ENCODE data around the gene CAMK2G.

The CAMK2G gene

DNA sequence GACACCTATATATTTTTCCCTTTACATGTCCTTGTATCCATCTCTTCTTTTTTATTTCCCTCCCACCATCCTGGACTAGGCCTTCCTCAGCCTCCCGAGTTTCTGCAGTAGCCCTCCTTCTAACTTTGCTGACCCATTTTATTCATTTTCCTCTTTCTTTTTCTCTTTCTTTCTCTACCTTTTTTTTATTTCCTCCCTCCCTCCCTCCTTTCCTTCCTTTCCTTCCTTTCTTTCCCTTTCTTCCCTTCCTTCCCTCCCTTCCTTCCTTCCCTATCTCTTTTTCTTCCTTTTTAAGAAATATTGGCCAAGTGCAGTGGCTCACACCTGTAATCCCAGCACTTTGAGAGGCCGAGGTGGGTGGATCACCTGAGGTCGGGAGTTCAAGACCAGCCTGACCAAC, 9.7 kb upstream of the CAMK2G start:
- DNase-seq (ENCODE audit: low read depth in 3 of 3, low spot score in 1 of 3) = no peak

DNA sequence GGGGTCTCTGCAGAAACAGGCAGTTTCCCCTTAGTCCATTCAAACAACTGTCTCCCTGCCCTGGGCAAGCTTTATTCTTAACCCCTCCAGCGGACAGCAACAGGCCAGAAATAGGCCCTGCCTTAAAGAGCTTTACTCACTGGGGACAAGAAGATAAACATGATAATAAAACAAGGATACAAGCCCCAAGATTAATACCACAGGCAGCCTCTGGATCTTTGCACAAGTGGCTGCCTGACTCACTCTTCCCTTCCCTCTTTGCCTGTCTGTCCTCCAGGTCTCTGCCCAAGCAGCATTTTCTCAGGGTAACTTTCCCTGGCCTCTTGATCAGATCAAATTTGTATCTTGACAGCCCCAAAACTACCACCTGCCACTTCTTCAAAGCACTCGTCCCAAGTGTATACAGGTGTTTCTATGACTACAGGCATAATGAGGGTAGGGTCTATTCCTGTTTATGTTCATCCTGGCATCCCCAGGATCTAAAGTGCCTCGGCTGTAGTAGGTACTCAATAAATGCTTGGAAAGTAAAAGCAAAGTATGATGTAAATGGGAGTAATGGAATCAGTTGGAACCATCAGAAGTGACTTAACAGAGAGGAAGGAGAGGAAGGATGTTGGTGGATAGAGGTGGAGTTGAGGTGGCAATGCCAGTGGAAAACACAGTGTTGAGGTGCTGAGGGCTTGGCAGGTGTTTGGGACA, 7.0 kb upstream of the CAMK2G start:
- no peak for DNase-seq (ENCODE audit: low read depth in 3 of 3, low spot score in 1 of 3)

DNA sequence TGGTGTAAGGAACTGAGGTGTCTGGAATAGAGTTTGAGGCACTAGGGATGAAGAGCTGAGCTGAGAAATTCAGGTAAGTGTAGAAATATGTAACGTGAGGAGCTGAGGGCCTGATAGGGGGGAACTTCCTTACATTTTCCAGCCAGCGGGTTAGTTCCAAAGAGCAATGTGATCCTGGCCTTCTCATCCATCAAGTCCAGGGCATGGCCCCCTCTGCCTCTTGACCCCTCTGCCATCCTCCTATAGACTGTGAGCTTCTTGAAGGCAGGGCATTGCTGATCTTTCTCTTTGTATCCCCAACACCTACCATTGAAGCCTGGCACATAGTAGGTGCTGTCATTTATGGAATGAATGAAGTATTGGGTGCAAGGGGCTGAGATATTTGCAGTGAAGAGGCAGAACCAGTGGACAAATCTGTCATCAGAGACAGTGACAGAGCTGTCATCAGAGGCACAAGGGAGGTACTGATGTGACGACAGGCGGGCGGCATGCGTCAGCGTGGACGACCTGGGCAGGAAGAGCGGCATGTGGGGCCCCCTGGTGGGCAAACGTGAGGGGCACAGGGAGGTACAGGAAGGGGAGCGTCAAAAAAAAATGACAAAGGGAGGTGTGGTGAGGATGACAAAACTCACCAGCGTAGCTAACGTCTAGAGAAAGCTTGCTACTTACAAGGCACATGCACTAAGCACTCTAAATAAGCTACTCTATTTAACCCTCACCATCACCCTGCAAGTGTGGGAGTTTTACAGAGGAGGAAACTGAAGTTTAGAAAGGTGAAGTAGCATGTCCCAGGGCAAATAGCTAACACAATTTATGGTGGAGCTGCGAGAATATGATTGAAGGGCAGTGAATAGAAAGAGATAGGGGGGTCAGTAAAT, 5.2 kb upstream of the CAMK2G start:
- DNase-seq (ENCODE audit: low read depth in 3 of 3, low spot score in 1 of 3) = peak; percentile 78 to 89 (median 89)

DNA sequence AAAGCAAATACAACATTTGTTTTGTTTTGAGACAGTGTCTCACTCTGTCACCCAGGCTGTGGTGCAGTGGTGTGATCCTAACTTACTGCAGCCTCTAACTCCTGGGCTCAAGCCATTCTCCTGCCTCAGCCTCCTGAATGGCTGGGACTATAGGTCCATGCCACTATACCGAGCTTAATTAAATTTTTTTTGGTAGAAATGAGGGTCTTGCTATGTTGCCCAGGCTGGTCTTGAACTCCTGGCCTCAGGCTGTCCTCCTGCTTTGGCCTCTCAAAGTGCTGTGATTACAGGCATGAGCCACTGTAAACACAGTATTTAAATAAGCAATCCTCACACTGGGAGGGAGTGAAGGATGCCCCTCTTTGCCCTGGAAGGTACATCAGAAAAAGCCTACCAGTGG, 4.0 kb upstream of the CAMK2G start:
- no peak for DNase-seq (ENCODE audit: low read depth in 3 of 3, low spot score in 1 of 3)

DNA sequence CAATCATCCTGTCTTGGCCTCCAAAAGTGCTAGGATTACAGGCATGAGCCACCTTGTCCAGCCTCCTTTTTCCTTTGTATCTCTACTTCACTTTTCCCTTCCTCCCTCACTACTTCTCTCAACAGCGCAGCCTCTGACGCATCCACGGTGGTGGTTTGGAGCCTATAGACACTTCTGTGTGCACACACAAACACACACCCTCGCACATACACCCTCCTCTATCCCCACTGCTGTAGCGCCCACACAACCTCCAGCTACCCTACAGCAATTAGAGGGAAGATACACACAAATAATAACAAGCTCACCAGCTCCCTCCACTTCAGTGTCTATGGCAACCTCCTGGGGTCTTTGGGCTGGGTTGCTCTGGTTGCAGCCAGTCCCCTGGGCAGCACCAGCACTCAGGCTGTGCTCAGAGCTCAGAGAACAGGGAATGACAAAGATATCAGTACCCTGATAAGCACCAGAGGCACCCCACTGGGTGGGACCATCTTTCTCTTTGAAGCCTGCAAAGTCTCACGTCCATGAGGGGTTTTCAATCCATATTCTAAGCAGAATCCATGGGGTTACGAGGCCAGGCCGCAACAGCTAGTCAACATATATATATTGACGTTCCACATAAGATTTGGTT, 3.3 kb upstream of the CAMK2G start:
- no peak for DNase-seq (ENCODE audit: low read depth in 3 of 3, low spot score in 1 of 3)

DNA sequence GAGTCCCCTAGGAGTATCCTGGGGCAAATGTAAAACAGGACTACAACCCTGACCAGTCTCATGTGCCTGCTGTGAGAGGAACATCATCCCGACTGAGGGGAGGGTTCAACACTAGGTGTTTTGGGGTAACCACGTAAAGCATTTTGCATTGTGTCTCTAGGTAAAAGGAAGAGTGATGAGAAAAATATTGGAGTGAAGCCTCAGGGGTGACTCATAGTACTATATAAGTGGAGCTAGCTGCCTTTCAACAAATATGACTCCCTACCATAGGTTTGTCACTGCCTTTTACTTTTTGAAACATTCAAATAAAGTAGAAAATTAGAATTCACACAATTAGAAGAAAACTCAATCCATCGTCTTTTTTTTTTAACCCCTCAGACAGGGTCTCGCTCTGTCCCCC, 2.6 kb upstream of the CAMK2G start:
- no peak for DNase-seq (ENCODE audit: low read depth in 3 of 3, low spot score in 1 of 3)

DNA sequence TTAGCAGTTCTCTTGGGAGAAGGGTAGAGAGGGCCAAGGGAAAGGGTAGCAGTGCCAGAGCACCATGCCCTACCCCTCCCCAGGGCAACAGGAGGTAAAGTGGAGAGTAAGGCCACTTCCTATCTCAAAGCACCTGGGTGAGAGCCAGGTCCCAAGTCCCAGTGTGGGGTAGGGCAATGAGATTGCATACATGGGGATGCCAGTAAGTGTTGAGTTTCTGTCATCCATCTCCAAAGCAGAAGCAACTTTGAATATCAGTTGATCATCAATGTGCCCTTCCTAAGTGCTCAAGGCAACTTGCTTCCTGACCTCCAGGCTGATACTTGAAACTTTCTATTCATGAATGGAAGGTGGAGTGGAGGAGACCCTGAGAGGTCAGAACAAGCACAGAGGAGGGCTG, 2.2 kb upstream of the CAMK2G start:
- DNase-seq (ENCODE audit: low read depth in 3 of 3, low spot score in 1 of 3) = no peak

DNA sequence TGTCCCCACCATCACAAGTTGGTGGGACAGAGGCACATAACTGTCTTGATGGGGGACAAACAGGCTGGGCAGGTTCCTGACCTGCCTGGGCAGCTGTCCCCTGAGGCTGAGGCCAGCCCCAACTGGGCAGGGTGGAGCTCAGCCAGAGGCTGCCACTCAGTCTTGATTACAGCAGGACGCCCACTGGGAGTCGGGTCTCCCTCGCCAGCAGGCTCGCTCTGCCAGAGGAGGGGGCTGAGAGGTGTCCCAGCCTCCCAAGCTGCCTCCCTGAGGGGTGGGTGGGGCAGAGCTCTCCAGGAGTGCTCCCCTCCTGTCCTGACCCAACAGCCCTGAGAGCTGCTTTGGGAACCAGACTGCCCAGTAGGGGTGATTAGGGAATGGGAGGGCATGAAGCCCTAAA, 1.8 kb upstream of the CAMK2G start:
- no peak for DNase-seq (ENCODE audit: low read depth in 3 of 3, low spot score in 1 of 3)

DNA sequence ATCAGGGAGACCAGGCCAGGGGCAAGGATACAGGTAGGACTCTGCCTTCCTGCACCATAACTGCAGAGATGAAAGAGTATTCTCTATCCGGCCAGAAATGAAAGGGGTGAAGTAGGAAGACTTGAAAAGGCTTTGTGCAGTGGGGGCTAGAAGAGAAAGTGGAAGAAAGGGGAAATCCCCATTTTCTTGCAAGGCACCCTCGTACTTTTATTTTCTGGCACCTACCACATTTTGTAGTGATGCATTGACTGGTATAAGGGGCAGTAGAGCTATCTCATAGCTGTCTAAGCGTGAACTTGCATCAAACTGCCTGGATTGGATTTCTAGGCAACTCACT, 752 bp upstream of the CAMK2G start:
- DNase-seq (ENCODE audit: low read depth in 3 of 3, low spot score in 1 of 3) = no peak

DNA sequence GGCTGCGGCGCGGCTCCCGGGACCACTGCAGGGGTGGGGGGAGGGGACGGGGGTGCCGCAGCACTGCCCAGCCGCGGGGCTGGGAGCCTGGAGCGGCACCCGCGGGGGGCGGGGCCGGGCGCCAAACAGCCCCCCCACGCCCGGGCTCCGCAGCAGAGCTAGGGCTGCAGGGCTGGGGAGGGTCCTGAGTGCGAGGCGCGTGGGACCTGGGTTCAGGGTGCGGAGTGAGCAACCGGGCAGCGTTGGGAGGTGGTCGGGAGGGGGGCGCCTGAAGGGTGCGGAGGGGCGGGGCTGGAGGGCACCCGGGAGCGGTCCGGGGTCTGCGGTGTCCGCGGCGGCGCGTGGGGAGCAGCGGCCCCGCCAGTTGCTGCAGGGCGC, 528 bp downstream of the CAMK2G start:
- DNase-seq (ENCODE audit: low read depth in 3 of 3, low spot score in 1 of 3) = no peak

DNA sequence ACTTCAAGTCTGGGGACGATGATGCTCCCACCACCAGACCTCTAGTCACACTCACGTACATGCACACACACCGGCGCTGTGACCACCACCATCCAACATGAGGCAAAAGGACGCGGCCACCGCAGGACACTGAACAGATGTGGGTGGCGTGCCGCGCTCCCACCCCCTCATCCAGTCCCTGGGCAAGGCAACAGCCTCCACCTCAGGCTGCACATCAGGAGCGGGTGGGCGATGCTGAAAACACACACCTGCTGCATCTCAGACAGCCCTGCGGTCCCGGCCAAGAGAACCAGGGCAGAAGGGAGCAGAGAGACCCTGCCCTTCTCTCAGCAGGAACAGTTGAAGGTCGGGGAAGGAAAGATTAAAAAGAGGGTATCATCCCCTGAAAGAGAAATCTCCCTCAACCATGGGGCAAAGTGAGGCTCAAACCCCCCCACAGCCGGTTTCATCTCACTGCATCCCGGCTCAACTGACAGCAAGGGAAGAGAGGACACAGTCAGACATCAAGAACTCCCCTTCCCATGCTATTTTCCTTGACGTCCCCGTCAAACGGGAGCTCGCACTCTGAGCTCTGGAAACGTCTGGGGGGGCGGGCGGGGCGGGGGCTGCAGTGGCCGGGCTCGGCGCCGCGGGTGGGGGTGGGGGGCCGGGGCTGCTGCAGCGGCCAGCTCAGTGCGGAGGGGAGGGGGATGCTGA, 1.1 kb downstream of the CAMK2G start:
- DNase-seq (ENCODE audit: low read depth in 3 of 3, low spot score in 1 of 3) = no peak

DNA sequence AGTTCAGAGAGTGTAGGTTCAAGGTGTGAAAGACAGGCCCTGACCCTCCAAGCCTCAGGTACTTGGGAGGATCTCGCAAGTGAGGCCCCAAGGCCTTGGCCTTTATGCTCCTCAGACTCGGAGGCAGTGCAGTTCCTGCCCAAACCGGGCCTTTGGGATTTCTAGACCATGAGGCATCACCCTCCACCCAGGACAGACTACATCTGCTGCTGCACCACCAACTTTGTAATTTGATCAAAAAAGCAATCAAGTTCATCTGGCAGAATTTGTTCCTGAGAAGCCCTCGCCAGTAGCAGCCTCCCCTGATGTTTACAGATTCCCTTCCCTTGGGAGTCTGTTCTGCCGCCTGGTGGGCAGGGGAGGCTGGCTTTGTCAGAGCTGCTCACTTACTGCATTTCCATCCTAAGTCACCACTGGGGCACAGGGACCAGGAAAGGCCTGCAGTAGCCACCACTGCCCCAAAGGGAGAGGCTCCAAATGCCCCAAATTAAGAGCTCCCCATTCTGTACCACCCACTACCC, 2.1 kb downstream of the CAMK2G start:
- DNase-seq (ENCODE audit: low read depth in 3 of 3, low spot score in 1 of 3) = no peak

DNA sequence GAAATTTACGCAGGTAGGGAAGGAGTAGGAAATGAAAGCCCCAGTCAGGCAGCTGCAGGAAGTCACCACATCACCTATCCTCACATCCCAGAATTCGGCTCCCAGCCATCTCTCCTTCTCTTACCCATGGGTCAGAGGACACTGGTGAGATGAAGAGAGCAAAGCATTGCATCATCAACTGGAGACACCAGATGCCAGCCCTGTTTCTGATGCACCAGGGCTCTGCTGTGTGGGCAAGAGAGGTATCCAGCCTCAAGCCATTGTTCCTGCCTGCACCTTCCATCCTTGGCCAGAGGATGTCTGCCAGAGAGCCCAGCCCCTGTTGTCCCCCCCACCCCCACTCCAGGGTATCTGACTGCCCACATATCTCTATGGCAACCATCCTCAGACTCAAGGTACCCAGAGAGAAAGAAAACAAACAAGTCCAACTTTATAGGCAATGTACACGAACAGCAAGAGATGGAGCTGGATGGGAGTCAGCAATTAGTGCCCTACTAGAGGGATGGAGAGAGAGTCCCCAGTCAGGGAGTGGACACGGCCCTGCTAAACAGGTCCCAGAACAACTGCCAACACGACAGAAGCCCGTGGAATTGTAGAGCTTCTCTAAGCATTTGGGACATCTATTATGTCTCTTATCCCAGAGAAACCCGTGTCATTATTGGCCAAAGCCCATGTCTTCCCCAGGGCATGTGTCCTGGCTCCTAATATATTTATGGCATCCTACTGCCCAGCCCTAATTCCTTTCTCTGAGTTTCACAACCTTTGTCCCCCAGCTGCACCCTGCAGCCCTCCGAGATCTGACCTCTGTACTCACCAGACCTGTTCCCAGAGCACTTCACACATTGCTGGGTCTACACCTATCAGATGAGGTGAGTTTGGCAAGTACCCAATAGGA, 2.8 kb downstream of the CAMK2G start:
- no peak for DNase-seq (ENCODE audit: low read depth in 3 of 3, low spot score in 1 of 3)

DNA sequence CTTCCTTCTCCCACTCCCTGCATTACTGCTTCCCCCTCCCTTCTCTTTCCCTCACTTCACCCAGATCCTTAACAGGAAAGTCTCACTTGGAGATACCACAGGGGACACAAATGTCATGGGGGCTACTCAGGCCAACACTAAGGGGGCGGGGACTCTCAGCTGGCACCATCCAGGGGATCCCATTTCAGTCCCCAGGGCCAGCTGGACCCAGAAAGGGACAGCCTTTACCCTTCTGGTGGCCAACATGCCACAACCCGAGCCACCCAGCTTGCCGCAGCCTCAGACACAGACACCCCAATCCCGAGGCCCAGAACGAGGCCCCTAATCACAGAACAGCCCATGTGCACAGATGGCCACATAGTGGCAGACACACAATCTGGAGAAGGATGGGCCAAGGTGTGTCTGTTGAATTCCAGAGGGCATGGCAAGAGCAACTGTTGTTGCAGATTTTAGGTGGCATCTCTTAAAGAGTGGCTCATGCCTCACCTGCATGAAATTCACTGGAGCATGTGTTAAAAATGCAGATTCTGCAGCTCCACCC, 5.6 kb downstream of the CAMK2G start:
- DNase-seq (ENCODE audit: low read depth in 3 of 3, low spot score in 1 of 3) = no peak

DNA sequence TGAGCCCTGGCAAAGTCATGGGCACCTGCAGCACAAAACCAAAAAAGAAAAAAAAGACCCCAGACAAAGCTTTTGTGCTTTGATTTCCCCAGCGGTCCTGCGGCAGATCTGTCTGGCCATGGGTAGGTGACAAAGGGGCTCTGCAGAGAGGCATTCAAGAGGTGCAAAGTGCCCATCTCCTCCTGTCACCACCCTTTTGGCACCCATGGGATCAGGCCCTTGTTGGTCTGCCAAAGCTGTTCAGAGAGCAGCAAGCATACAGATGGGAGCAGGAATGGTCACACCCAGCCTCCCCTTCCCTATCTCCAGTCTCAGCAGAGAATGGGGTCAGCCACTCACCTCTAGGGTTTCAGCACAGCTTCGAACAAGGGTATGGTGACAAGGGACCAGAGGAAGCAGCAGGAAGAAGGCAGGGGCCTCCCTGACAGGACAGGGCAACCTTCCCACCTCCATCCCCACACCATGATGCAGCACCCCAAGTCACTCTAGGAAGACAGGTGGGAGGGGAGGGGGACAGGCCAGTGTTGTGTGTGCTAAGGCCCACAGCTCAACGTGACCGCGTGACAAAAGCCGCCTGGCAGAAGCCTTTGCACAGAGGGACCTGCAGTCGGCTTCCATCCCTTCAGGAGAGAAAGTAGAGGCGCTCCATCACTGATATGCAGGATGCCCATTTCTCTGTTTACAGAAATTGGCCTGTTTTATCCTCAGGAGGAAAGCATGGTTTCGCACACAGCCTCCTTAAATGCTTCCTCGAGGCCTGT, 6.3 kb downstream of the CAMK2G start:
- DNase-seq (ENCODE audit: low read depth in 3 of 3, low spot score in 1 of 3) = no peak

DNA sequence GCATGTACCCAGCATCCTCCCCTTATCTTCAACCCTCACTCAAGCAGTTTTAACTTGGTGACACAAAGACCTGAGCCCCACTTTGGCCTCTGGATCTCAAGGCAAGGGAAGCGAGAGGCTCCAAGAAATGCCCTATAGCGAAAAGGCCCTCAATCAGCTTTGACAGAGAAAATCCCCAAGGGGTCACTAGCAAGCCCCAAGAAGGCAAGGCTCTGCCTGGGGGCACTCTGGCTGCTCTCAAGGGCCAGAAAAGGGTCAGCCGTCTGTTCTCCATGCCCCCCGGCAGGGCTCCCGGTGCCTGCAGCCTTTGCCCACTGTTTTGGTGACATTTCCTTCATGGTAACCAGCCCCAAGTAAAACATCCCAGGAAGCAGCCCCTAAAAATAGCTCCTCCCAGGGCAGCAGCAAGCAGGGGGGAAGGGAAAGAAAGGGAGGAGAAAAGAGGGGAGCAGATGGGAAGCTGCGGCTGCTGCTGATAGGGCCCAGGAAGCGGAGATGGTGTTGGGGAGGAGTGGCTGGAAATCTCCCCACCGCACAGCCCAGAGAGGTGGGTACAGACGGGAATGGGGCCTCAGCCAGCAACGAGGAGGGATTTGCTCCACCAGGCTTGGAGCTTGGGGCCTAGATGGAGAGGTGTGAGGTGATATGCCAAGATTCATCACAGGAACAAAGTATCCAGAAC, 7.1 kb downstream of the CAMK2G start:
- DNase-seq (ENCODE audit: low read depth in 3 of 3, low spot score in 1 of 3) = no peak

DNA sequence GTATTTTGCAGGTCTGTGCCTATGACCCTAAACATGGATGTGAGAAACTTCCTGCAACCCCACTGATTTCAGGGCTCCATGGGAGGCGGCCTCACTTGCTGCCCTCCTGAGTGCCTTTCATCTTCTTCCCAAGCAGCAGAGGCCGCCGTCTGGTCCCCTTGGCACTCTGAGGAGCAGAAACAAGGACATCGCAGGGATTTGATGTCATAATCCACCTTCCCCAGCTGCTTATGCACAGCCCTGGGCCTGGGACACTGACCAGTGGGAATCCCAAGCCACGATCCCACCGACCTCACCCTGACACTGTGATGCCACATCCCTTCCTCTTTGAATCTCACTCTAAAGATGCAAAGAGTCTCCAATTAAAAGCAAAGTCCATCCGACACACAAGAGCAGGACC, 7.7 kb downstream of the CAMK2G start:
- no peak for DNase-seq (ENCODE audit: low read depth in 3 of 3, low spot score in 1 of 3)

DNA sequence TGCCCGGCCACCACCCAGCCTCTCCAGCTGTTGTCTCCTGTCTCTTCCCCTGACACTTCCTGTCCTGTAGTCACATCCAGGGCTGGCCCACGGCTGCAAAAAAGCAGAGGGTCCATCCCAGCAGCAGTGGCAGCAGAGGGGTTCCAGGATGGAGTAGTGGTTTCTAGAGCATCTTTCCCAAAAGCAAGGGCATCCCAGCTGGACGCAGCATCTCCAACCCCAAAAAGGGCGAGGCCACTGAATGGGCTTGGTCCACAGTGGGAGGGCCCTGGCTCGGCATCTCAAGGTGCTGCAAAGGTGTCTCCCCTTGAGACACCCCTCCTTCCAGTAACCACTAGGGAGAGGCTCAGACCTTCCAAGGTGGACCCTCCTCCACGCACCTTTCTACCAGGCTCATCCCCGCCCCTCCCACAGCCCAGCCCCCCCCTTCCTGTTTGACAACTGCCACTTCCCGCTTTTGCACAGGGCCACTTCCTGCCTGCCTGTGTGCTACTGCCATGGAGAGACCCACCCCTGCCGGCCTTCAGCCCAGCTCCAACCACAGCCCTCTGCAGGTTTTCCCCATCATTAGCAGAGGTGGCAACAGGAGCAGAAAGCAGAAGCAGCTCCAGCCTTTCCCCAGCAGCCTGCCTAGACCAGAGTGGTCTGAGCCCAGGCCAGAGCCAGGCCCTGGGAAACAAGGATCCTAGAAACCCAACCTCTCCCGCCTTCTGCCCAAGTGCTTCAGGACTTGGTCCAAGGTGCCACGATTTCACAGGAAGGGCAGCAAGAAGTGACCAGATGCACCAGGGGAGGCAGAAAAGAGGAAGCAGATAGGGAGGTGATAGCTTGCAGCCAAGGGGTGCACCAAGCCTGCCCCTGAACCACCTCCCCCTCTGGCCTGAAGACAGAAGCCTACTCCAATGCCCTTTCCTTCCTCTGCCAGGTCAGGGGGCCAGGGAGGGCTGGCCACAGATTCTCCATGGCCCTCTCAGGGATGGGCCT, 8.6 kb downstream of the CAMK2G start:
- DNase-seq (ENCODE audit: low read depth in 3 of 3, low spot score in 1 of 3) = peak in 1 of 3 donors; percentile 16
